HG03039 (cell line): ENCODE measurements around the gene MAST1.
"Not testable (repeated sequence)": the region's sequence is repeated elsewhere in the genome, so short reads cannot be mapped to it uniquely, and the experiment has no call there.

Experiments
- ATAC-seq: cut with Tn5 transposase; IDR thresholded peaks from one replicate; pipeline ENCODE4 v1.9.1; 2021; ENCODE audit warnings: mild to moderate bottlenecking, moderate library complexity; ENCODE audit not compliant: unreplicated experiment

Gene MAST1

DNA sequence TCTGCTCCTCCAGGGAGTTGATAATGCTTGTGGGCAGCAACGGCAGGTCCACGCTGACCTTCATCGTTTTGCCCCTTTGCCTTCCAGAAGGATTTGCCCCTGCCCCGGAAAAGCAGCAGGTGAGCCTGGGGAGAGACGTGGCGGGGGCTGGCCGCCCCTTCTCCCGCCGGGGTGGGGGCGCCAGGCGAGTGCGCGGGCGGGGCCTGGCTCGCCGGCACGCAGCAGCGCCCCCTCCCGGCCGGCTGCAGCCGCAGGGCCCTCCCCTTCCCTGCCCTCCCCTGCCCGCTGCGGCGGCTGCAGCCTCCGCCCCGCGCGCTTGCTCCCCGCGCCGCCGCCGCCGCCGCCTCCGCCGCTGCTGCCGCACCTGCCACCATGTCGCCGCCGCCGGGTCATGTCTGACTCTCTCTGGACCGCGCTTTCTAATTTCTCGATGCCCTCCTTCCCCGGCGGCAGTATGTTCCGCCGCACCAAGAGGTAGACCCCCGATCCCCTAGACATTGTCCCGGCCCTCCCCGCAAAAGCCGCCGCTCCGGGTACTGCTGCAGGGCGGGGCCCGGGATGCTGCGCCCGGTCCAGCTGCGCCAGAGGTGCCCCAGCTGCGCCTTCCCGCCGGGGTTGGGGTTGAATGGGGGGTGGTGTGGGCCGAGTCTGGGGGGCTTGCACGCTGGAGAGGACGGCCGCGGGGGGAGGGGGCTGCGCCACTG, at the start of gene MAST1:
MAST1 (plus strand) TSS at position 334 of the 704 bp plus-strand sequence; CDS start at position 392, 58 bp downstream.
- no peak for ATAC-seq

DNA sequence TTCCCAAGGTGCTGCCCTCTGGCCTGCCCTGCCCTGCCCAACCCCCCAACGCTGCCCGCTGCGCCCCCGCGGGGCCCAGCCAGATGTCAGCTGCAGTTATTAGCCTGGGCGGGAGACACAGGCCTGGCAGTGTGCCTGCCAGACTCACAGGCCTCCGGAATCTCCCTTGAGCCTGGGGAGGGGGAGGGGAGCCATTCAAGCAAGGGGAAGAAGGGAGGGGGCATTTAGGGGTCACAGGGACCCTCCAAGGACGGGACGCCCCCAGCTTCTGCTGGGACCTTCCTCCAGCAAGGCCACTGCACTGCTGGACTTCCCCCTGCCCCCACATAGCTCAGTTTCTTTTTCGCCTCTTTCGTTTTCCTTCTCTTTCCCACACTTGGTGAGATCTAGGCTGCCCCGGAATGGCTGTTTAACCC, 49.6 kb upstream of the MAST1 start:
- ATAC-seq = no peak

DNA sequence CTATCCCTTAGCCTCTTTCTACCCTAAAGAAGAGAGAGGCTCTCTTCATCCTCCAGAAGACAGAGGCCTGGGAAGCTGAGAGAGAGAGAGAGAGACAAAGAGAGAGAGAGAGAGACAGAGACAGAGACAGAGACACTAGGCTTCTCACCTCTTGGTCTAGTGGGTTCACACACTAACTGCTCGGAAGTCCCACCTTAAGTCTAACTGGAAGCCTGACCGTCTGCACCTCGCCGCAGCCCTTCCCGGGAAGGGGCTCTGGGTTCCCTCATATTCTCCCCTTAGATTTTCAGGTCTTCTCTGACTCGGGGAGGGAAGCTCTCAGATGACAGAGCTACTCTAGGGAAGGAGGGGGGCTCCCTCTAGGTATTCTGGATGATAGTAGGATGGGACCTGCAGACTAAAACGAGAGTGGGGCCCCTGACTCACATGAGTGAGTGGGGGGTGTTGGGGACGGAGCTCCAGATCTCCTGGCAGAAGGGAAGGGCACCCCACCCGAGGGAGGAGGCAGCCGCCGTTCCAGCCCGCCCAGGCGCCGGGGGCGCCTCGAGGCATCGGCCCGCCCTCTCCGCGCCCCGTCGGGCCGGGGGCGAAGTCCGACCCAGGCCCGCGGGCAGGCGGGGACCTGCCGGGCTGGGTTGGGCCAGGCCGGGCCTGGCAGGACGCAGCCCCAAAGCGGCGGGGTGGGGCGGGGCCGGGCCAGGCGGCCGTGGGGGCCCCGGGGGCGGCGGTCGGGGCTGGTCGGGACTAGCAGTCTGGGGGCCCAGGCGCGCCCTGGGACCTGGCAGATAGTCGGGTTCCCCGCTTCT, 49.0 kb upstream of the MAST1 start:
- no peak for ATAC-seq

DNA sequence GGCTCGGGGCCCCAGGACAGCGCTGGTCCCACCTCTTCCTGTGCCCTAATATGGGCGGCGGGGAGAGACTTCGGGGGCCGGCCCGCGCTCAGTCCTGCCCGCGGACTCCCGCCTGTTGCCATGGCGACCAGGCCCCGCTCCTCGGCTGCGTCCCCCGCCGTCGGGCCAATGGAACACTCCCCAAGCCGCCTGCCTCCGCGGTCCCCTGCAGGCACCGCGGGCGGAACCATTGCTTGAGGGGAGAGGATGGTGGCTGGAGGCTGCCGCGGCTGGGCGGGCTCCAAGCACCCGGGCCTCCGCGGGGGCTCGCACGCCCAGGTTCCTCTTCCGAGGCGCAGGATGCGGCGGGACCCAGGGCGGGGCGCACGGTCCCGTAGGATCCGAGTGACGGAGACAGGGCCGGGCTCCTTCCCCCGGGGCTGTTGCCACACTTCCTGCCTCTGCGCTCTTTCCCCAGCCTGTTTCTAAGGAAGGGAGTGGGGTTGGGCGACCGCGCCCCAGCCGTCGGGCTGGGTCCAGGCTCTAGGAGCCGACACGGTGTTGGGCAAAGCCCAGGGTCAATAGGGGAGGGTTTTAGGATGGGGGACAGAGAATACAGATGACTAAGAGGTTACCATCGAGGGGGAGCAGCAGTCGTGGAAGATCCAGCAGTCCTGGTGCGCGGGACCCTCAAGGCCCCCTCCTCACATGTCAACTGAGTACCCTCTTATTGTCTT, 48.3 kb upstream of the MAST1 start:
- ATAC-seq = peak; percentile 27

DNA sequence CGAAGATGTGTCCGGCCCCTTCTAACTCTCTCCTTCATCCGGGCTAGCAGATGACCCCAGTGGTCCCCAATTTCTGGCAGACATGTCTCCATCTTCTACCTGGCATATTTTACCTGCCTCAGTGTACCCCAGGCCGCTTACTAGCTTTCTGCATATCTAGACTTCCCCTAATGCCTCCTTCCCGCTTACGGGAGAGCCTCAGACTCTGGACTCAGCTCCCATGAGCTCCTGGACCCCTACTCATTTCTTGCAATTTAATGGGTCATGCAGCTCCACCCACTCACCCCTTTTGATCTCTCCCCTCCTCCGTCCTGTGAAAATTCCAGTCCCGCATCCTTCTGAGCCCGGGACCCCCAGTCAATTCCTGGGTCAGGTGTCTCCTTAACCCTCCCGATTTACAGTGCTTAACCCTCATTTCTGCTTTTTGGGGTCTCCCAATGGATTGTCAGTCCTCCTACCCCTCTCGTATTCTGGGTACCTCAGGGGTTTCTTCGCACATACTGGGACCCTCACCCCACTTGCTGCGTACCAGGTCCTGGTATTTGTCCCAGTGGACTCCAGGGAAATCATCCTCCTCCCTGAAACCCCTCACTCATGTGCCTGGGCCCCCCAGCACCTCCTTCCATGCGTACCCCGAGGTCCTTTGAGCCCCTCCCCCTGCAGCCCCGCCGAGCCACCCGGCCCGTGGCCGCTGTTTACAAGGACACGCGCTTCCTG, 47.5 kb upstream of the MAST1 start:
- no peak for ATAC-seq

DNA sequence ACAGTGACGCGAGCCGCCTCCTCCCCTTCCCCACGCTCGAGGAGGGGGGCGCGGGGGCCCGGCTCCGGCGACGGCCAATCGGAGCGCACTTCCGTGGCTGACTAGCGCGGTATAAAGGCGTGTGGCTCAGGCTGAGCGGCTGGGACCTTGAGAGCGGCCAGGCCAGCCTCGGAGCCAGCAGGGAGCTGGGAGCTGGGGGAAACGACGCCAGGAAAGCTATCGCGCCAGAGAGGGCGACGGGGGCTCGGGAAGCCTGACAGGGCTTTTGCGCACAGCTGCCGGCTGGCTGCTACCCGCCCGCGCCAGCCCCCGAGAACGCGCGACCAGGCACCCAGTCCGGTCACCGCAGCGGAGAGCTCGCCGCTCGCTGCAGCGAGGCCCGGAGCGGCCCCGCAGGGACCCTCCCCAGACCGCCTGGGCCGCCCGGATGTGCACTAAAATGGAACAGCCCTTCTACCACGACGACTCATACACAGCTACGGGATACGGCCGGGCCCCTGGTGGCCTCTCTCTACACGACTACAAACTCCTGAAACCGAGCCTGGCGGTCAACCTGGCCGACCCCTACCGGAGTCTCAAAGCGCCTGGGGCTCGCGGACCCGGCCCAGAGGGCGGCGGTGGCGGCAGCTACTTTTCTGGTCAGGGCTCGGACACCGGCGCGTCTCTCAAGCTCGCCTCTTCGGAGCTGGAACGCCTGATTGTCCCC, 46.8 kb upstream of the MAST1 start, which contains the start of gene JUNB:
JUNB (plus strand) TSS at position 142 of the 706 bp plus-strand sequence; CDS start at position 428, 286 bp downstream.
- peak; percentile 25 for ATAC-seq

DNA sequence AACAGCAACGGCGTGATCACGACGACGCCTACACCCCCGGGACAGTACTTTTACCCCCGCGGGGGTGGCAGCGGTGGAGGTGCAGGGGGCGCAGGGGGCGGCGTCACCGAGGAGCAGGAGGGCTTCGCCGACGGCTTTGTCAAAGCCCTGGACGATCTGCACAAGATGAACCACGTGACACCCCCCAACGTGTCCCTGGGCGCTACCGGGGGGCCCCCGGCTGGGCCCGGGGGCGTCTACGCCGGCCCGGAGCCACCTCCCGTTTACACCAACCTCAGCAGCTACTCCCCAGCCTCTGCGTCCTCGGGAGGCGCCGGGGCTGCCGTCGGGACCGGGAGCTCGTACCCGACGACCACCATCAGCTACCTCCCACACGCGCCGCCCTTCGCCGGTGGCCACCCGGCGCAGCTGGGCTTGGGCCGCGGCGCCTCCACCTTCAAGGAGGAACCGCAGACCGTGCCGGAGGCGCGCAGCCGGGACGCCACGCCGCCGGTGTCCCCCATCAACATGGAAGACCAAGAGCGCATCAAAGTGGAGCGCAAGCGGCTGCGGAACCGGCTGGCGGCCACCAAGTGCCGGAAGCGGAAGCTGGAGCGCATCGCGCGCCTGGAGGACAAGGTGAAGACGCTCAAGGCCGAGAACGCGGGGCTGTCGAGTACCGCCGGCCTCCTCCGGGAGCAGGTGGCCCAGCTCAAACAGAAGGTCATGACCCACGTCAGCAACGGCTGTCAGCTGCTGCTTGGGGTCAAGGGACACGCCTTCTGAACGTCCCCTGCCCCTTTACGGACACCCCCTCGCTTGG, 46.1 kb upstream of the MAST1 start:
- no peak for ATAC-seq

DNA sequence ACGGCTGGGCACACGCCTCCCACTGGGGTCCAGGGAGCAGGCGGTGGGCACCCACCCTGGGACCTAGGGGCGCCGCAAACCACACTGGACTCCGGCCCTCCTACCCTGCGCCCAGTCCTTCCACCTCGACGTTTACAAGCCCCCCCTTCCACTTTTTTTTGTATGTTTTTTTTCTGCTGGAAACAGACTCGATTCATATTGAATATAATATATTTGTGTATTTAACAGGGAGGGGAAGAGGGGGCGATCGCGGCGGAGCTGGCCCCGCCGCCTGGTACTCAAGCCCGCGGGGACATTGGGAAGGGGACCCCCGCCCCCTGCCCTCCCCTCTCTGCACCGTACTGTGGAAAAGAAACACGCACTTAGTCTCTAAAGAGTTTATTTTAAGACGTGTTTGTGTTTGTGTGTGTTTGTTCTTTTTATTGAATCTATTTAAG, 45.4 kb upstream of the MAST1 start:
- no peak for ATAC-seq

DNA sequence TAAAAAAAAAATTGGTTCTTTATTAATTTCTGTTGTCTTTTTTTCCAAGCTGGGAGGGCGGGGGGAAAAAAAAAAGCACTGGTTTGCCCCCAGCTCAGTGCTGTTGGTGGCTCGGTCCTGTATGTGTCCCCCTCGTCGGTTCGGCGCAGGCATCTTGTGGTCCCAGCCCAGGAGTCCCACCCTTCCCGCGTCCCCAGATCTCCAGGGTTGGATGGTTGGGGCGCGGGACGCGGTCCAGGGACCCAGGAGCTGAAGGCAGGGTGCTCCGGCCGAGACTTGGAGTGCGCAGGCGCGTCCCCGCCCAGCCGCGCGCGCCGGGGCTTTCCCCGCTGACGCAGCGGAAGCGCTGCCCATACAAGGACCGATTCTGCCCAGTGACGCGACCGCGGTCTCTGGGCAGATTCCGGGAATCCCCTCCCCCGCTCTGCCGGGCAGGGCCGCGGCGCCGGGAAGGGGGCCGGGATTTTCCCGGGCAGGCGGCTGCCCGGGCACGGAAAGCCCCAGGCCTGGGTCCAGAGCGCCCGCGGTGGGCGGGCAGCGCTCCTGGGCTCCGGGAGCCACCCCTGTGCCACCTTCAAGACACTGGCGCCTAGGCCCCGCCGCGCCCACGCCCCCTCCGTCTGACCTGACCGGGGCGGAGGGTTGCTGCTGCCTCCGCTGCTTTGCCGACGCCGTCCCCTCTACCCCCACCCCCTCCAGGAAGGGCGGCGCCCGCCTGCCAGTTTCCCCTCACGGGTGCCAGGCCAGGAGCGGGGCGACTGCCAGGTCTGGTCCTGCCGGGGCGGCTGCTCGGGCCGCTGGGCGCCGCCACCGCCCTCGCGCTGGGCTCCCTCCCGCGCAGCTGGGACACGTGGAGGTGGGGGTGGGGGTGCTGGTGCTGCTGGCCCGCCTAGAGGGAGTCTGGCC, 44.8 kb upstream of the MAST1 start:
- ATAC-seq = peak; percentile 26

DNA sequence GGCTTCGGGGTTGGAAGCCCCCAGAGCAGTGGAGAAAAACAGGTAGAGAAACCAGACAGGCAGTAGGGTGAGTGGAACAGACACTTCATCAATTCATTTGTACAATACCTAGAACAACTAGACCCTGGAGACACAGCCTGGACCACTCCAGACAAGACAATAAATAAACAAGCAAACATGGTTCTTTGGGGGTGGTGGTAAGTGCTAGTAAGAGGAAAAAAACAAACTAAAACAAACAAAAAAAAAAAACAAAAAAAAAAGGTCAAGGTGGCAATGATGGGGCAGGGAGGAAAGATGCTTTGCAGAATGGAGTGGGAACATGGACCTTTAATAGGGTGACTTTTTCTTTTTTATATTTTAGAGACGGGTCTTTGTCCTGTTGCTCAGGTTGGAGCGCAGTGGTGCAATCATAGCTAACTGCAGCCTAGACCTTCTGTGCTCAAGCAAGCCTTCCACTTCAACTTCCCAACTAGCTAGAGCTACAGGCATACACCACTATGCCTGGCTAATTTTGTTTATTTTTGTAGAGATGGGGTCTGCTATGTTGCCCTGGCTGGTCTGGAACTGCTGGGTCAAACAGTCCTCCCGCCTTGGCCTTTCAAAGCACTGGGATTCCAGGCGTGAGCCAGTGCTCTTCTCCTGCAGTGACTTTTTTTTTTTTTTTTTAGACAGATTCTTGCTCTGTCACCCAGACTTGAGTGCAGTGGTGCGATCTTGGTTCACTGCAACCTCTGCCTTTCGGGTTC, 43.9 kb upstream of the MAST1 start:
- no peak for ATAC-seq

DNA sequence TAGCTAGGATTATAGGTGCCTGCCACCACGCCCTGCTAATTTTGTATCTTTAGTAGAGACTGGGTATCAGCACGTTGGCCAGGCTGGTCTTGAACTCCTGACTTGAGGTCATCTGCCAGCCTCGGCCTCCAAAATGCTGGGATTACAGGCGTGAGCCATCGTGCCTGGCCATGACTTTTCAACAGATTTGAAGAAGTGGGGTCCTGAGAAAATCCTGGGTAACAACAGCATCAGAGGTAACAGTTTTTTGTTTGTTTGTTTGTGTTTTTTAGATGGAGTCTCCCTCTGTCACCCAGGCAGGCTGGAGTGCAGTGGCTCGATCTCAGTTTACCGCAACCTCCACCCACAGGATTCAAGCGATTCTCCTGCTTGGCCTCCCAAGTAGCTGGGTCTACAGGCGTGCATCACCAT, 43.3 kb upstream of the MAST1 start:
- no peak for ATAC-seq

DNA sequence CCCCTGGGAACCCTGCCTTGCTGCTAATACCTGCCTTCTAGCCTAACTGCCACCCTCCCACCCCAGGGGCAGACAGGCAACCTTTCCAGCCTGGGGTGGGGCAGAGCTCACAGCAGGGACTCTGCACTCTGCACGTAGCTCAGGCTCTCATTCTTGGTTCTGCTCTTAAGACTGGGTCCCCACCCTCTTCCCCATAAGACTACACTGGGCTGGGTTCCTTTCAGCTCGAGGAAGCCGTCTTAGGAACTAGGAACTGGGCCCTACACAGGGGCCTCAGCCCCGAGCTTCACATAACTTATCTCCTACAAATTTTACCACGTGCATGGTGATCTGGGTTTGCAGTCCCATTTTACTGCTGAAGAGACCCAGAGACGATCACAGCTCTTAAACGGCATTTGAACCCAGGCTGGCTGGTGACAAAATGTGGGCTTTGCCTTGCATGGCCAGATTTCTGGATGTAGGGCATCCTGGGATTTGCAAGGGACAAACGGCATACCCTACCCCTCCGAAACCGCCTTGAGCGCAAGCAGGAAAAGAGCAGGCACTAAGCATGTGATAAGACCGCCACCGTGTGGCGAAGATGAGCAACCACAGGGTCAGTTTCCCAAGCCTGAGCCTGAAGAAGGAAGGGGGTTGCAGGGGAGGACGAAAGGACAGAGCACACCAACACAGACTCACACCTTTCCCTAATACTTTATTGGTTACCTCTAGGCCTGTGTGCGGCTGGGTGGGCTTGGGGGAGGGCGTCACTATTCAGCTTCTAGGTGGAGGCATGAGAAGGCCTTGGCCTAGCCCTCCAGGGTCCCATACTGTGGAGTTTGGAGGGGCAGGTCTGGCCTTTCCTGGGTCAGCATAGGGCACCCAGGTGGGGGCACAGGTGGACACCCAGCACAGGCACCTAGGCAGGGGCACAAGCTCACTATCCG, 41.9 kb upstream of the MAST1 start:
- no peak for ATAC-seq

DNA sequence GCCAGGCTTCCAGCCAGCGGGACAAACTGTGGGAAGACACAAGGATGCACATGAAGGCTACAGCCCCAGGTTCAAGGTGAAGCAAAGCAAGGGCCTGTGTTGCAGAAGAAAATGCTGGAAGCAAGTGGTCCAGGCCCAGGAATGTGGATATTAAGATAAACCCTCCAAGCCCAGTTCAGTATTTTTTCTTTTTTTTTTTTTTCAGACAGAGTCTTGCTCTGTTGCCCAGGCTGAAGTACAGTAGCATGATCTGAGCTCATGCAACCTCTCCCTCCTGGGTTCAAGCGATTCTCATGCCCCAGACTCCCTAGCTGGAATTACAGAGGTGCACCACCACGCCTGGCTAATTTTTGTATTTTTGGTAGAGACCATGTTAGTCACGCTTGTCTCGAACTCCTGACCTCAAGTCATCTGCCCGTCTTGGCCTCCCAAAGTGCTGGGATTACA, 41.2 kb upstream of the MAST1 start:
- no peak for ATAC-seq

DNA sequence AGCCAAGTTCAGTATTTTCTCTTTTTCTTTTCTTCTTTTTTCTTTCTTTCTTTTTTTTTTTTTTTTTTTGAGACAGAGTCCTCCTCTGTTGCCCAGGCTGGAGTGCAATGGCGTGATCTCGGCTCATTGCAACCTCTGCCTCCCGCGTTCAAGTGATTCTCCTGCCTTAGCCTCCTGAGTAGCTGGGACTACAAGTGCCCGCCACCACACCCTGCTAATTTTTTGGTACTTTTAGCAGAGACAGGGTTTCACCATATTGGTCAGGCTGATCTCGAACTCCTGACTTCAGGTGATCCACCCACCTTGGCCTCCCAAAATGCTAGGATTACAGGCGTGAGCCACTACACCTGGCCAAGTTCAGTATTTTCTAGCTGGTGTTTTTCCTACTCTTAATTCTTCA, 40.7 kb upstream of the MAST1 start:
- not testable (repeated sequence) for ATAC-seq

DNA sequence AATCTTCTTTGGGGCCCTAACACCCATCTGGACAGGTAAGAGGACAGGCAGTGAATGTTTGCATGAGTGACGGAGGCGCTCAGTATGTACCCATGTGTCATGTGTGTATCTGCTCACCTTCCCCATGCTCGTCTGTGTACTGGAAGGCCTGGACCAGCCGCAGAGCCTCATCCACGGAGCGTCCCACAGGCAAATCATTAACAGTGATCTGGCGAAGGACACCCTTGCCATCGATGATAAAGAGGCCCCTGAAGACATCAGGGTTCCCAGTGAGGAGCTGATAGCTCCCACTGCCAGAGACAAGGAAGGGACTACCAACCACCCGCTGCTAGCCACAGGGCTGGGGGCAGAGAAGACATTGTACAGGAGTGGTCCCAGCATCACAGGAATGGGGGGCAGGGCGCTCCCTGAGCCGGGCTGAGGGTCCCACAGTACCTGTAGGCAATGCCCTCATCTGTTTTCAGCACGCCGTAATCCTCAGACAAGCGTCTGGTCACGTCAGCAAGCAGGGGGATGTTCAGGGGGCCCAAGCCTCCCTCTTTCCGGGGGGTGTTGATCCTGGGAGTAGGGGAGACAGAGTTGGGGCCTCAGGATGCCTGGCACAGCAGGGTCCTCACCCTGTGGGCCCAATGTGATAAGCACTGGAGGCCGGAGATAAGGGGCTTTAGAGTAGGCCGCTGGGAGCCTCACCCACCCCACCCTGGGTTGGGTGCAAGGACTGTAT, 38.4 kb upstream of the MAST1 start:
- no peak for ATAC-seq

DNA sequence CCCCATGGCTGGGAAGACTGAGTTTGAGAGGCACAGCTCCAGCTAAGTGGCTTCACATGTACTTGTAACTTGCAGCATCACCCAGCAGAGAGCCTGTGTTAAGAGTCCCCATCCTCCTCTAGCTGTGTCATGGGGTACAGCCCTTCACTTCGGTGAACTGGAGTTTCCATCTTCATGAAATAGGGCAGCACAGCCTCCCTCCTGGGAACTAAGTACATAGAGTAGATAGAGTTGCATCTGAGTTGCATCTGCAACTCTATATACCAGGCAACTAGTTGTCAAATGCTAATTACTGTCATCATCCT, 37.9 kb upstream of the MAST1 start:
- ATAC-seq = no peak
